Neural progenitor cell (in vitro differentiated cells): ENCODE results near the gene PARD3B. TPM values are rescaled to one million over a fixed set of nuclear protein-coding genes. Genes with fewer than 3 reads are reported as not detected.

Source experiments
- DNase-seq: peaks from one replicate; pipeline ENCODE4 v3.0.0-alpha.2; 2016; ENCODE audit warnings: low spot score
- H2AFZ ChIP-seq: fragments of 200-600 bp; sonication (generic); replicated peaks from 2 replicates; pipeline ENCODE4 v1.6.1; 2016; ENCODE audit warnings: antibody characterized with exemption
- H3F3A ChIP-seq: fragments of 200-600 bp; sonication (generic); 2 replicates; pipeline ENCODE4 v1.6.1; 2016; ENCODE audit warnings: antibody characterized with exemption, low read depth
- H3K27ac ChIP-seq: fragments of 200-600 bp; sonication (generic); 2 replicates; pipeline ENCODE4 v1.5.1; 2016; ENCODE audit warnings: mild to moderate bottlenecking
- H3K27me3 ChIP-seq: fragments of 200-600 bp; sonication (generic); 2 replicates; pipeline ENCODE4 v1.6.1; 2016; ENCODE audit warnings: mild to moderate bottlenecking, moderate library complexity
- H3K36me3 ChIP-seq: fragments of 200-600 bp; sonication (generic); 2 replicates; pipeline ENCODE4 v1.5.1; 2016
- H3K4me1 ChIP-seq: fragments of 200-600 bp; sonication (generic); 2 replicates; pipeline ENCODE4 v1.6.1; 2016; ENCODE audit warnings: mixed run types
- H3K4me2 ChIP-seq: fragments of 200-600 bp; sonication (generic); 2 replicates; pipeline ENCODE4 v1.6.1; 2016
- H3K4me3 ChIP-seq: fragments of 200-600 bp; sonication (generic); 2 replicates; pipeline ENCODE4 v1.5.1; 2016
- H3K79me2 ChIP-seq: fragments of 200-600 bp; sonication (generic); 2 replicates; pipeline ENCODE4 v1.6.1; 2016; ENCODE audit warnings: low read depth
- H3K9ac ChIP-seq: fragments of 200-600 bp; sonication (generic); 2 replicates; pipeline ENCODE4 v1.6.1; 2016
- H3K9me3 ChIP-seq: fragments of 200-600 bp; sonication (generic); 2 replicates; pipeline ENCODE4 v1.5.1; 2016; ENCODE audit warnings: low read depth
- H4K20me1 ChIP-seq: fragments of 200-600 bp; sonication (generic); 2 replicates; pipeline ENCODE4 v1.6.1; 2016; ENCODE audit warnings: low read depth
- H3K27ac Mint-ChIP-seq: 3 replicates; pipeline ENCODE4 v1.8.0; 2021; ENCODE audit warnings: mixed read lengths
- H3K27me3 Mint-ChIP-seq: 2 replicates; pipeline ENCODE4 v1.8.0; 2022; ENCODE audit warnings: low read depth, mild to moderate bottlenecking, inconsistent platforms, moderate library complexity, mixed read lengths; ENCODE audit not compliant: insufficient read depth
- H3K36me3 Mint-ChIP-seq: 3 replicates; pipeline ENCODE4 v1.8.0; 2021; ENCODE audit warnings: mixed read lengths
- H3K4me1 Mint-ChIP-seq: 3 replicates; pipeline ENCODE4 v1.8.0; 2021; ENCODE audit warnings: mixed read lengths
- H3K4me3 Mint-ChIP-seq: 3 replicates; pipeline ENCODE4 v1.8.0; 2021; ENCODE audit warnings: mild to moderate bottlenecking, moderate library complexity, mixed read lengths
- H3K9me3 Mint-ChIP-seq: 3 replicates; pipeline ENCODE4 v1.8.0; 2020; ENCODE audit warnings: mixed read lengths
- CTCF ChIP-seq: fragments of 200-600 bp; sonication (generic); IDR thresholded peaks from 2 replicates; pipeline ENCODE4 v1.5.1; 2017; ENCODE audit warnings: antibody characterized with exemption, mild to moderate bottlenecking
- EZH2 ChIP-seq: fragments of 200-600 bp; sonication (generic); IDR thresholded peaks from 2 replicates; pipeline ENCODE4 v1.6.1; 2017; ENCODE audit warnings: antibody characterized with exemption, mild to moderate bottlenecking, moderate library complexity
- EZH2phosphoT487 ChIP-seq: fragments of 200-600 bp; sonication (generic); IDR thresholded peaks from 2 replicates; pipeline ENCODE4 v1.6.1; 2017; ENCODE audit warnings: antibody characterized with exemption
- total RNA-seq: library from RNA; depleted of rRNA; stranded (reverse); fragments of >200 nt; gene quantifications from 2 replicates; pipeline ENCODE4 v1.2.3, GENCODE V29; 2015; ENCODE audit warnings: low replicate concordance

Gene PARD3B
- total RNA-seq, 1 donor from 2014 or later: 8.4 TPM

GRCh38 chr2:204673877-204674276 lies 128.6 kb downstream of the PARD3B start:
- no peak overlapping the region for H3K27ac Mint-ChIP-seq
- DNase-seq: no peak
- H3K4me3 ChIP-seq: no peak overlapping the region
- no peaks in the 10 kb centered on the region for H3K27me3 ChIP-seq
- no peak overlapping the region for H3K4me3 Mint-ChIP-seq
- H3K79me2 ChIP-seq: no peaks in the 10 kb centered on the region
- H3K36me3 ChIP-seq: no peaks in the 10 kb centered on the region
- H3F3A ChIP-seq: no peaks in the 10 kb centered on the region
- TF ChIP-seq CTCF (no peak), EZH2phosphoT487 (no peak), EZH2 (no peak)
- no peaks in the 10 kb centered on the region for H3K9me3 ChIP-seq
- H3K4me1 ChIP-seq: peaks cover 10% of the 10 kb centered on the region
- peaks cover 3% of the 10 kb centered on the region for H3K9me3 Mint-ChIP-seq
- H3K36me3 Mint-ChIP-seq: no peaks in the 10 kb centered on the region
- H3K27me3 Mint-ChIP-seq: peaks cover 3% of the 10 kb centered on the region
- H3K27ac ChIP-seq: no peak overlapping the region
- no peak overlapping the region for H3K4me2 ChIP-seq
- no peaks in the 10 kb centered on the region for H4K20me1 ChIP-seq
- H3K4me1 Mint-ChIP-seq: peaks cover 3% of the 10 kb centered on the region
- H3K9ac ChIP-seq: no peak overlapping the region
- H2AFZ ChIP-seq: no peak overlapping the region

GRCh38 chr2:204678031-204678430 lies 132.8 kb downstream of the PARD3B start:
- H2AFZ ChIP-seq: no peak overlapping the region
- H3K4me3 Mint-ChIP-seq: no peak overlapping the region
- H3K9ac ChIP-seq: no peak overlapping the region
- no peak overlapping the region for H3K27ac Mint-ChIP-seq
- no peaks in the 10 kb centered on the region for H3K27me3 Mint-ChIP-seq
- peaks cover 4% of the 10 kb centered on the region for H3K9me3 Mint-ChIP-seq
- no peaks in the 10 kb centered on the region for H4K20me1 ChIP-seq
- no peaks in the 10 kb centered on the region for H3K9me3 ChIP-seq
- no peaks in the 10 kb centered on the region for H3K27me3 ChIP-seq
- H3K4me3 ChIP-seq: no peak overlapping the region
- no peaks in the 10 kb centered on the region for H3K4me1 ChIP-seq
- H3K79me2 ChIP-seq: no peaks in the 10 kb centered on the region
- no peaks in the 10 kb centered on the region for H3F3A ChIP-seq
- TF ChIP-seq EZH2 (no peak), EZH2phosphoT487 (no peak), CTCF (no peak)
- no peak overlapping the region for H3K4me2 ChIP-seq
- peaks cover 10% of the 10 kb centered on the region for H3K4me1 Mint-ChIP-seq
- no peak for DNase-seq
- H3K27ac ChIP-seq: no peak overlapping the region
- H3K36me3 Mint-ChIP-seq: no peaks in the 10 kb centered on the region
- no peaks in the 10 kb centered on the region for H3K36me3 ChIP-seq

- Mint-ChIP-seq H3K9me3 (peaks cover 4% of the 10 kb centered on the region), H3K4me1 (peaks cover 7% of the 10 kb centered on the region), H3K36me3 (no peaks in the 10 kb centered on the region), H3K27me3 (no peaks in the 10 kb centered on the region), H3K27ac (no peak overlapping the region), H3K4me3 (no peak overlapping the region)
- Histone ChIP-seq H3K4me1 (no peaks in the 10 kb centered on the region), H3K9ac (no peak overlapping the region), H3K27me3 (no peaks in the 10 kb centered on the region), H3K79me2 (no peaks in the 10 kb centered on the region), H3K36me3 (no peaks in the 10 kb centered on the region), H3K27ac (no peak overlapping the region), H3K4me2 (no peak overlapping the region), H3K4me3 (no peak overlapping the region), H3K9me3 (no peaks in the 10 kb centered on the region), H4K20me1 (no peaks in the 10 kb centered on the region), H3F3A (no peaks in the 10 kb centered on the region), H2AFZ (no peak overlapping the region)
- TF ChIP-seq EZH2 (no peak), CTCF (no peak), EZH2phosphoT487 (no peak)
- DNase-seq: no peak
Measured at GRCh38 chr2:204680576-204680975, 135.3 kb downstream of the PARD3B start.
